A673 (cell line): ENCODE results near the gene HDAC4.

ENCODE experiments used
- EZH2 ChIP-seq: fragments of 200-600 bp; sonication (generic); IDR thresholded peaks from 2 replicates; pipeline ENCODE4 v1.6.1; 2017; ENCODE audit warnings: borderline replicate concordance, low read depth, mild to moderate bottlenecking, mixed read lengths, antibody characterized with exemption, low read length; ENCODE audit not compliant: poor library complexity, severe bottlenecking
- TF ChIP-seq, protein P1 (sequence below): fragments of 300-800, 200-600 bp; sonication (generic); conservative IDR thresholded peaks from 2 replicates; pipeline ENCODE4 v1.5.1; 2017; ENCODE audit warnings: low read depth, mild to moderate bottlenecking, antibody characterized with exemption, low read length, moderate library complexity, mixed read lengths

GRCh38 chr2:239370403-239370802, 30.4 kb downstream of the HDAC4 start:
- TF ChIP-seq, protein P1, sequence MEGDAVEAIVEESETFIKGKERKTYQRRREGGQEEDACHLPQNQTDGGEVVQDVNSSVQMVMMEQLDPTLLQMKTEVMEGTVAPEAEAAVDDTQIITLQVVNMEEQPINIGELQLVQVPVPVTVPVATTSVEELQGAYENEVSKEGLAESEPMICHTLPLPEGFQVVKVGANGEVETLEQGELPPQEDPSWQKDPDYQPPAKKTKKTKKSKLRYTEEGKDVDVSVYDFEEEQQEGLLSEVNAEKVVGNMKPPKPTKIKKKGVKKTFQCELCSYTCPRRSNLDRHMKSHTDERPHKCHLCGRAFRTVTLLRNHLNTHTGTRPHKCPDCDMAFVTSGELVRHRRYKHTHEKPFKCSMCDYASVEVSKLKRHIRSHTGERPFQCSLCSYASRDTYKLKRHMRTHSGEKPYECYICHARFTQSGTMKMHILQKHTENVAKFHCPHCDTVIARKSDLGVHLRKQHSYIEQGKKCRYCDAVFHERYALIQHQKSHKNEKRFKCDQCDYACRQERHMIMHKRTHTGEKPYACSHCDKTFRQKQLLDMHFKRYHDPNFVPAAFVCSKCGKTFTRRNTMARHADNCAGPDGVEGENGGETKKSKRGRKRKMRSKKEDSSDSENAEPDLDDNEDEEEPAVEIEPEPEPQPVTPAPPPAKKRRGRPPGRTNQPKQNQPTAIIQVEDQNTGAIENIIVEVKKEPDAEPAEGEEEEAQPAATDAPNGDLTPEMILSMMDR, result no peak
- no peak for TF ChIP-seq EZH2
